Panc1 (cell line): ENCODE data around the gene NDUFB4. TPM values are rescaled to one million over a fixed set of nuclear protein-coding genes. Genes with fewer than 3 reads are reported as not detected.

ENCODE experiments used
- ATAC-seq: fragments of 200-7000 bp; cut with Tn5 transposase; 2 replicates; pipeline ENCODE4 v1.9.1; 2020; ENCODE audit warnings: mild to moderate bottlenecking, moderate library complexity
- BruUV-seq: library from RNA; stranded (reverse); fragments of 400-500 nt; replicated peaks from 2 replicates; lab custom pipeline; 2021; lab: Mats Ljungman, UMichigan
- CTCF ChIA-PET: fragments of 300-600 bp; sonication (Branson Sonifier 250); formaldehyde crosslinking; loops from one replicate; lab custom pipeline; 2022; ENCODE audit warnings: antibody characterized with exemption; lab: Charles Lee
- POLR2A ChIA-PET: fragments of 300-600 bp; sonication (Branson Sonifier 250); formaldehyde crosslinking; loops from one replicate; lab custom pipeline; 2022; ENCODE audit warnings: antibody characterized with exemption; lab: Charles Lee
- DNase-seq: peaks from one replicate; pipeline ENCODE4 v3.0.0-alpha.2; 2010; ENCODE audit warnings: low read depth, low spot score
- H3K27ac ChIP-seq: 2 replicates; pipeline ENCODE4 v1.5.1; 2011; ENCODE audit warnings: mild to moderate bottlenecking, low read length, inconsistent platforms
- H3K27me3 ChIP-seq: fragments of 200-500 bp; sonication (Bioruptor generic); 2 replicates; pipeline ENCODE4 v1.6.0; 2014; ENCODE audit warnings: low read length, inconsistent platforms; ENCODE audit not compliant: control insufficient read depth, insufficient read depth
- H3K36me3 ChIP-seq: fragments of 200-500 bp; sonication (Bioruptor generic); 2 replicates; pipeline ENCODE4 v1.5.1; 2014; ENCODE audit warnings: inconsistent platforms, mild to moderate bottlenecking, low read length, moderate library complexity; ENCODE audit not compliant: control insufficient read depth, insufficient read depth
- H3K4me1 ChIP-seq: 2 replicates; pipeline ENCODE4 v1.5.1; 2011; ENCODE audit warnings: inconsistent platforms, mild to moderate bottlenecking, low read length, moderate library complexity; ENCODE audit not compliant: control insufficient read depth, insufficient read depth
- H3K4me3 ChIP-seq, 2 experiments: 2 replicates each; pipeline ENCODE4 v1.5.1; 2011 to 2012; ENCODE audit warnings: low read depth in 2 of 2, low read length in 2 of 2, mild to moderate bottlenecking in 2 of 2, inconsistent platforms in 1 of 2, moderate library complexity in 1 of 2
- H3K9me3 ChIP-seq: fragments of 200-500 bp; sonication (Bioruptor generic); 2 replicates; pipeline ENCODE4 v1.5.1; 2014; ENCODE audit warnings: low read depth, mild to moderate bottlenecking, inconsistent platforms, low read length, moderate library complexity; ENCODE audit not compliant: control insufficient read depth, insufficient read depth
- POLR2AphosphoS5 ChIP-seq: IDR thresholded peaks from 2 replicates; pipeline ENCODE4 v1.6.1; 2012; ENCODE audit warnings: mild to moderate bottlenecking, low read depth, low read length, moderate library complexity
- SIN3A ChIP-seq: IDR thresholded peaks from 2 replicates; pipeline ENCODE4 v1.6.1; 2012; ENCODE audit warnings: low read depth, mild to moderate bottlenecking, low read length, moderate library complexity, borderline replicate concordance; ENCODE audit not compliant: insufficient read depth
- TCF7L2 ChIP-seq: IDR thresholded peaks from 2 replicates; pipeline ENCODE4 v1.6.1; 2011; ENCODE audit warnings: mild to moderate bottlenecking, low read depth, low read length, inconsistent platforms
- in situ Hi-C: cut with HindIII; loops from 2 replicates; pipeline ENCODE4 v1.10.0; 2016; ENCODE audit warnings: low sequenced_read_pairs, low pct_unique_long_range_greater_than_20kb
- intact Hi-C: fragments of 100-400 bp; cut with micrococcal nuclease; formaldehyde crosslinking; loops from one replicate; pipeline ENCODE4 v1.10.0; 2022; ENCODE audit not compliant: unreplicated experiment
- total RNA-seq: library from RNA; stranded (reverse); gene quantifications from one replicate; pipeline ENCODE4 v1.2.1, GENCODE V29; 2021; ENCODE audit not compliant: unreplicated experiment
- TF ChIP-seq, protein P1 (sequence below), 2 experiments: IDR thresholded peaks; 2 replicates each; pipeline ENCODE4 v1.6.1; 2011 to 2012; ENCODE audit warnings: low read depth in 2 of 2, control low read depth in 1 of 2, low read length in 1 of 2, mild to moderate bottlenecking in 1 of 2, moderate library complexity in 1 of 2; ENCODE audit not compliant: insufficient read depth in 1 of 2
- TF ChIP-seq, protein P2 (sequence below): fragments of 450-650 bp; IDR thresholded peaks from 2 replicates; pipeline ENCODE4 v1.5.1; 2017; ENCODE audit warnings: mild to moderate bottlenecking

The NDUFB4 gene
- total RNA-seq, 1 experiment from 2014 or later: 208 TPM

DNA sequence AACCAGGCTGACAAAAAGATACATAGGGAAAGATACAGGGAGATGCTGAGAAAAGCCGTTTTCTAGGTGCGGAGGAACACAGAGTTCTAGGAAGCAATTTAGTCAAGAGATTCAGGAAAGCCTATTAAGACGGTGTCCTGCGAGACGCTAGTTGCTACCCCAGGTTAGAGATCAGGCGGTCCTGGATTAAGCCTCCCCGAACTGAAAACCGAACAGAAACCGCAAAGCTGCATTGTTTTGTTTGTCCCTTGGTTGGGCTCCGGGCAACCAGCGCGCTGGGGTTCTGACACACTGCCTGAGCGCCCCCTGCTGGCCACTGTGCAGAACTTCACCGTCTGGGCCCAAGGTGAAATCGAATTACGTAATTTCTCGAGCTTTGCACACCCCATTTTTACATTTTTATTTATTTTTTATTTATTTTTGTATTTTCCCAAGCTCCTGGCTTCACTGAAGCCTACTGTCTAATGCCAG, 37.3 kb upstream of the NDUFB4 start:
- no TSS peak for BruUV-seq
- Histone ChIP-seq H3K27ac (peak overlapping the region; percentile 17; the same call in 1 of the 2 replicates), H3K4me1 (peaks cover 14% of the 10 kb centered on the region), H3K27me3 (peaks cover 2% of the 10 kb centered on the region; the same call in 1 of the 2 replicates), H3K36me3 (no peaks in the 10 kb centered on the region), H3K4me3 (peak overlapping the region; percentile 51 to 76), H3K9me3 (no peaks in the 10 kb centered on the region)
- TF ChIP-seq, protein P1, sequence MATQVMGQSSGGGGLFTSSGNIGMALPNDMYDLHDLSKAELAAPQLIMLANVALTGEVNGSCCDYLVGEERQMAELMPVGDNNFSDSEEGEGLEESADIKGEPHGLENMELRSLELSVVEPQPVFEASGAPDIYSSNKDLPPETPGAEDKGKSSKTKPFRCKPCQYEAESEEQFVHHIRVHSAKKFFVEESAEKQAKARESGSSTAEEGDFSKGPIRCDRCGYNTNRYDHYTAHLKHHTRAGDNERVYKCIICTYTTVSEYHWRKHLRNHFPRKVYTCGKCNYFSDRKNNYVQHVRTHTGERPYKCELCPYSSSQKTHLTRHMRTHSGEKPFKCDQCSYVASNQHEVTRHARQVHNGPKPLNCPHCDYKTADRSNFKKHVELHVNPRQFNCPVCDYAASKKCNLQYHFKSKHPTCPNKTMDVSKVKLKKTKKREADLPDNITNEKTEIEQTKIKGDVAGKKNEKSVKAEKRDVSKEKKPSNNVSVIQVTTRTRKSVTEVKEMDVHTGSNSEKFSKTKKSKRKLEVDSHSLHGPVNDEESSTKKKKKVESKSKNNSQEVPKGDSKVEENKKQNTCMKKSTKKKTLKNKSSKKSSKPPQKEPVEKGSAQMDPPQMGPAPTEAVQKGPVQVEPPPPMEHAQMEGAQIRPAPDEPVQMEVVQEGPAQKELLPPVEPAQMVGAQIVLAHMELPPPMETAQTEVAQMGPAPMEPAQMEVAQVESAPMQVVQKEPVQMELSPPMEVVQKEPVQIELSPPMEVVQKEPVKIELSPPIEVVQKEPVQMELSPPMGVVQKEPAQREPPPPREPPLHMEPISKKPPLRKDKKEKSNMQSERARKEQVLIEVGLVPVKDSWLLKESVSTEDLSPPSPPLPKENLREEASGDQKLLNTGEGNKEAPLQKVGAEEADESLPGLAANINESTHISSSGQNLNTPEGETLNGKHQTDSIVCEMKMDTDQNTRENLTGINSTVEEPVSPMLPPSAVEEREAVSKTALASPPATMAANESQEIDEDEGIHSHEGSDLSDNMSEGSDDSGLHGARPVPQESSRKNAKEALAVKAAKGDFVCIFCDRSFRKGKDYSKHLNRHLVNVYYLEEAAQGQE (IDR thresholded peaks at IDR 0.05; ENCODE audit: insufficient read depth in 1 of 2, low read depth in 2 of 2, low read length in 1 of 2): no peak
- TF ChIP-seq, protein P2, sequence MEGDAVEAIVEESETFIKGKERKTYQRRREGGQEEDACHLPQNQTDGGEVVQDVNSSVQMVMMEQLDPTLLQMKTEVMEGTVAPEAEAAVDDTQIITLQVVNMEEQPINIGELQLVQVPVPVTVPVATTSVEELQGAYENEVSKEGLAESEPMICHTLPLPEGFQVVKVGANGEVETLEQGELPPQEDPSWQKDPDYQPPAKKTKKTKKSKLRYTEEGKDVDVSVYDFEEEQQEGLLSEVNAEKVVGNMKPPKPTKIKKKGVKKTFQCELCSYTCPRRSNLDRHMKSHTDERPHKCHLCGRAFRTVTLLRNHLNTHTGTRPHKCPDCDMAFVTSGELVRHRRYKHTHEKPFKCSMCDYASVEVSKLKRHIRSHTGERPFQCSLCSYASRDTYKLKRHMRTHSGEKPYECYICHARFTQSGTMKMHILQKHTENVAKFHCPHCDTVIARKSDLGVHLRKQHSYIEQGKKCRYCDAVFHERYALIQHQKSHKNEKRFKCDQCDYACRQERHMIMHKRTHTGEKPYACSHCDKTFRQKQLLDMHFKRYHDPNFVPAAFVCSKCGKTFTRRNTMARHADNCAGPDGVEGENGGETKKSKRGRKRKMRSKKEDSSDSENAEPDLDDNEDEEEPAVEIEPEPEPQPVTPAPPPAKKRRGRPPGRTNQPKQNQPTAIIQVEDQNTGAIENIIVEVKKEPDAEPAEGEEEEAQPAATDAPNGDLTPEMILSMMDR: peak; percentile 99
- ATAC-seq: peak; percentile 83
- POLR2A ChIA-PET: interaction anchor here (0.7 to 1.0 kb wide), 2 partner anchors 37 to 381 kb away, joined by 3 read pairs; partner anchors contain the start of gene NDUFB4
- CTCF ChIA-PET: interaction anchor here (1.5 to 2.0 kb wide), 5 partner anchors 9 to 315 kb away, joined by 3 to 17 read pairs (median 13); no protein-coding TSS in a partner anchor
- in situ Hi-C loops: no loop called here
- no peak for DNase-seq
- intact Hi-C loops: loop anchor here (1.0 to 2.0 kb wide), 2 partner anchors 140 to 314 kb away; no protein-coding TSS in a partner anchor

DNA sequence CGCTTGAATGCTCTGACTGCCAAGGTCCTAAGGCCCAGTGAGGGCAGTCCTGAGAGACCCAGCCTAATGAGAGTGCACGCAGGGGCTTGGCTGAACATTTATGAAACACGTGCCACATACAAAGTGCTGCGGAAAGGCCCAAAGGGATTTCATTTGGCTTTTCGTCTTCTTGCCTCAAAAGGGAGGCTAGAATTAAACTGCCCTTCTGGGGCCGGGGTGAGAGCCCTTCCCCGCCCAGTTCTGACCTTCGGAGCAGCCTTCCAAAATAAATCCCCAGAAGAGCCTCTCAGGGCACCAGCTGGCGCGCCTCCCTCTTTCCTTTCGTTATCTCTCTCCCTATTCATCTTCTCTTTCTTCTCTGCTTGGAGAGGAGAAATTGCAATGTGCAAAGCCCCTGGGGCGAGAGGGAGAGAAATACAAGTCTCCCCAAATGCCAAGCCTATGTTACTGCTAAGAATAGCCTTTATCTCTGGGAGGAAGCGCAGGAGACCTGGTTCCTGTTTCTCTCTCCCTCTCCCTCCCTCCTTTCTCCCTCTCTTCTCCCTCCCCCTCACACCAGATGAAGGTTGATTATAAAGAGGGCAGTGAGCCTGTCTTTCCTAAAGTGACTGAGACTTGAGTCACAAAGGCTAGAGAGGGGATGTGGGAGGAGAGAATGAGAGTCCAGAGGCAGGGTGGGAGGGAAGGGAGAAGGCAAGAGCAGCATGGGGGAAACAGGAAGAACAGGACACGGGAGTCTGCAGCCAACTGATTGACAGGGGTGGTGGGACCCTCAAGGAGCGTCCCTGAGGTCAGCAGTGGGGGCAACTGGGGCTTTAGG, 36.7 kb upstream of the NDUFB4 start:
- H3K4me1 ChIP-seq: peaks cover 14% of the 10 kb centered on the region
- no peak overlapping the region for H3K27ac ChIP-seq
- no peaks in the 10 kb centered on the region; the same call in 1 of the 2 replicates for H3K27me3 ChIP-seq
- ChIA-PET CTCF (interaction anchor here (0.6 to 2.0 kb wide), 6 partner anchors 8 to 919 kb away, joined by 3 to 17 read pairs (median 10); no protein-coding TSS in a partner anchor), POLR2A (no interaction called here)
- no peaks in the 10 kb centered on the region for H3K9me3 ChIP-seq
- in situ Hi-C loops (no loop called here), intact Hi-C loops (loop anchor here (1.0 to 2.0 kb wide), 2 partner anchors 140 to 315 kb away; no protein-coding TSS in a partner anchor)
- peak; percentile 53 for ATAC-seq
- peak overlapping the region; percentile 51 to 76 for H3K4me3 ChIP-seq
- no peaks in the 10 kb centered on the region for H3K36me3 ChIP-seq
- TF ChIP-seq POLR2AphosphoS5 (no peak), TCF7L2 (no peak), SIN3A (no peak)
- TF ChIP-seq, protein P1 (IDR thresholded peaks at IDR 0.05; ENCODE audit: insufficient read depth in 1 of 2, low read depth in 2 of 2, low read length in 1 of 2): no peak
- TF ChIP-seq, protein P2: peak; percentile 70
- DNase-seq: no peak
- no TSS peak for BruUV-seq
